T-helper 1 cell treated with Interleukin-12 subunit alpha and Interleukin-12 subunit beta and Interleukin-4 antibody, amounts not matched to agents 30 μg/mL and 1 μg/mL, for 36 hours (primary cell): ENCODE results near the gene MSX2.

Source experiments
- H3K27ac Mint-ChIP-seq: one replicate; pipeline ENCODE4 v1.8.0; 2021; ENCODE audit warnings: mild to moderate bottlenecking, mixed read lengths
- H3K27me3 Mint-ChIP-seq: one replicate; pipeline ENCODE4 v1.8.0; 2021; ENCODE audit warnings: low read depth, mixed read lengths
- H3K36me3 Mint-ChIP-seq: one replicate; pipeline ENCODE4 v1.8.0; 2021; ENCODE audit warnings: low read depth, mixed read lengths
- H3K4me1 Mint-ChIP-seq: one replicate; pipeline ENCODE4 v1.8.0; 2021; ENCODE audit warnings: low read depth, mixed read lengths
- H3K4me3 Mint-ChIP-seq: one replicate; pipeline ENCODE4 v1.8.0; 2021; ENCODE audit warnings: mild to moderate bottlenecking, moderate library complexity, mixed read lengths
- H3K9me3 Mint-ChIP-seq: one replicate; pipeline ENCODE4 v1.8.0; 2021; ENCODE audit warnings: mixed read lengths

MSX2 gene

GRCh38 chr5:174706997-174707572 is 17.3 kb upstream of the MSX2 start:
- no peaks in the 10 kb centered on the region for H3K27me3 Mint-ChIP-seq
- H3K4me1 Mint-ChIP-seq, result no peaks in the 10 kb centered on the region
- no peak overlapping the region for H3K27ac Mint-ChIP-seq
- no peaks in the 10 kb centered on the region for H3K9me3 Mint-ChIP-seq
- H3K36me3 Mint-ChIP-seq, result no peaks in the 10 kb centered on the region
- no peak overlapping the region for H3K4me3 Mint-ChIP-seq

GRCh38 chr5:174707671-174708070 is 16.7 kb upstream of the MSX2 start:
- Mint-ChIP-seq H3K27me3 (no peaks in the 10 kb centered on the region), H3K27ac (no peak overlapping the region), H3K4me3 (no peak overlapping the region), H3K9me3 (no peaks in the 10 kb centered on the region), H3K4me1 (no peaks in the 10 kb centered on the region), H3K36me3 (no peaks in the 10 kb centered on the region)

GRCh38 chr5:174708476-174709207 is 15.7 kb upstream of the MSX2 start:
- Mint-ChIP-seq H3K4me3 (no peak overlapping the region), H3K36me3 (no peaks in the 10 kb centered on the region), H3K27me3 (no peaks in the 10 kb centered on the region), H3K9me3 (no peaks in the 10 kb centered on the region), H3K27ac (no peak overlapping the region), H3K4me1 (no peaks in the 10 kb centered on the region)

- Mint-ChIP-seq H3K4me3 (no peak overlapping the region), H3K36me3 (no peaks in the 10 kb centered on the region), H3K9me3 (no peaks in the 10 kb centered on the region), H3K27ac (no peak overlapping the region), H3K4me1 (no peaks in the 10 kb centered on the region), H3K27me3 (peaks cover 16% of the 10 kb centered on the region)
Observed at GRCh38 chr5:174714751-174715150, 9.6 kb upstream of the MSX2 start.

- Mint-ChIP-seq H3K27ac (no peak overlapping the region), H3K4me3 (no peak overlapping the region), H3K4me1 (no peaks in the 10 kb centered on the region), H3K9me3 (no peaks in the 10 kb centered on the region), H3K27me3 (peaks cover 25% of the 10 kb centered on the region), H3K36me3 (no peaks in the 10 kb centered on the region)
Observed at GRCh38 chr5:174715804-174716203, 8.6 kb upstream of the MSX2 start.

GRCh38 chr5:174717826-174718455 is 6.4 kb upstream of the MSX2 start:
- H3K9me3 Mint-ChIP-seq, result no peaks in the 10 kb centered on the region
- H3K27ac Mint-ChIP-seq, result no peak overlapping the region
- H3K27me3 Mint-ChIP-seq, result peaks cover 43% of the 10 kb centered on the region
- no peak overlapping the region for H3K4me3 Mint-ChIP-seq
- H3K36me3 Mint-ChIP-seq, result no peaks in the 10 kb centered on the region
- no peaks in the 10 kb centered on the region for H3K4me1 Mint-ChIP-seq

- Mint-ChIP-seq H3K4me1 (peaks cover 3% of the 10 kb centered on the region), H3K36me3 (peaks cover 2% of the 10 kb centered on the region), H3K9me3 (peaks cover 3% of the 10 kb centered on the region), H3K4me3 (no peak overlapping the region), H3K27ac (no peak overlapping the region), H3K27me3 (peaks cover 54% of the 10 kb centered on the region)
Observed at GRCh38 chr5:174718880-174719610, 5.3 kb upstream of the MSX2 start.

GRCh38 chr5:174719793-174720611 is 4.4 kb upstream of the MSX2 start:
- H3K4me1 Mint-ChIP-seq, result peaks cover 5% of the 10 kb centered on the region
- H3K27ac Mint-ChIP-seq, result no peak overlapping the region
- peaks cover 3% of the 10 kb centered on the region for H3K36me3 Mint-ChIP-seq
- no peak overlapping the region for H3K4me3 Mint-ChIP-seq
- peaks cover 5% of the 10 kb centered on the region for H3K9me3 Mint-ChIP-seq
- peaks cover 57% of the 10 kb centered on the region for H3K27me3 Mint-ChIP-seq

GRCh38 chr5:174720612-174721529 is 3.5 kb upstream of the MSX2 start:
- no peak overlapping the region for H3K27ac Mint-ChIP-seq
- H3K9me3 Mint-ChIP-seq, result peaks cover 5% of the 10 kb centered on the region
- H3K4me1 Mint-ChIP-seq, result peaks cover 5% of the 10 kb centered on the region
- peaks cover 3% of the 10 kb centered on the region for H3K36me3 Mint-ChIP-seq
- H3K4me3 Mint-ChIP-seq, result no peak overlapping the region
- peaks cover 65% of the 10 kb centered on the region for H3K27me3 Mint-ChIP-seq

GRCh38 chr5:174721530-174722432 is 2.6 kb upstream of the MSX2 start:
- peaks cover 3% of the 10 kb centered on the region for H3K36me3 Mint-ChIP-seq
- peaks cover 5% of the 10 kb centered on the region for H3K9me3 Mint-ChIP-seq
- no peak overlapping the region for H3K4me3 Mint-ChIP-seq
- H3K27ac Mint-ChIP-seq, result no peak overlapping the region
- H3K4me1 Mint-ChIP-seq, result peaks cover 5% of the 10 kb centered on the region
- peaks cover 74% of the 10 kb centered on the region for H3K27me3 Mint-ChIP-seq

GRCh38 chr5:174722500-174722899 is 1.9 kb upstream of the MSX2 start:
- Mint-ChIP-seq H3K9me3 (peaks cover 5% of the 10 kb centered on the region), H3K27ac (no peak overlapping the region), H3K27me3 (peaks cover 81% of the 10 kb centered on the region), H3K36me3 (peaks cover 3% of the 10 kb centered on the region), H3K4me3 (no peak overlapping the region), H3K4me1 (peaks cover 5% of the 10 kb centered on the region)

- Mint-ChIP-seq H3K4me1 (peaks cover 5% of the 10 kb centered on the region), H3K27me3 (peaks cover 88% of the 10 kb centered on the region), H3K27ac (peak overlapping the region; percentile 77), H3K4me3 (no peak overlapping the region), H3K9me3 (peaks cover 5% of the 10 kb centered on the region), H3K36me3 (peaks cover 3% of the 10 kb centered on the region)
Observed at GRCh38 chr5:174723315-174723978, 935 bp upstream of the MSX2 start.
